GM18511 (cell line): ENCODE measurements around the gene CLDN20.

Experiments used
- ATAC-seq: cut with Tn5 transposase; IDR thresholded peaks from one replicate; pipeline ENCODE4 v1.9.1; 2021; ENCODE audit warnings: mild to moderate bottlenecking, moderate library complexity; ENCODE audit not compliant: unreplicated experiment

Gene CLDN20

DNA sequence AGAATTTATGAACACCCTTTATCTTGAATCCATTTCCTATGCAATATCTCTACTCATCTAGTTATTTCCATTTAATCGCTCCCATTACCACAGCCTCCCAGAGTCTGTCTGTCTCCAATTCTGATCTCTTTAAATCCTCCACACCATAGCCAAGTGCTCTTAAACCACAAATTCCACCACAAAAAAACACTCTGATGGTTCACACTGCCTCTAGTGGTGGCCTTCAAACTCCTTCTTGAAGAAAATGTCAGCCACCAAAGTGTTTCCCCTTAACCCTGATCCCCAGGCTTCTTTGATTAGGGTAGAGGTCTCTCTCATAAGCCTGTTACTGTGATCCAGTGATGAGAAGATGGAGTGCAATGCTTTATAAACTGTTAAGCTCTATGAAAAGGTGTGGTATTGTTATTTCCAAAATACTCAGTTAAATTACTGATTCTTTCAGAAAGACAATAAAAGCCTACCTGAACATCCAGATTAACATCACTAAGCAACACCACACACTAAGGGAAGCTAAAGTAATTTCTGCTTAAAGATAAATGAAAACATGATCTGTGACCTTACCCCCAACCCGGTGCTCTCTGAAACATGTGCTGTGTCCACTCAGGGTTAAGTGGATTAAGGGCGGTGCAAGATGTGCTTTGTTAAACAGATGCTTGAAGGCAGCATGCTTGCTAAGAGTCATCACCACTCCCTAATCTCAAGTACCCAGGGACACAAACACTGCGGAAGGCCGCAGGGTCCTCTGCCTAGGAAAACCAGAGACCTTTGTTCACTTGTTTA lies 4.5 kb downstream of the CLDN20 start:
- ATAC-seq: peak; percentile 58

DNA sequence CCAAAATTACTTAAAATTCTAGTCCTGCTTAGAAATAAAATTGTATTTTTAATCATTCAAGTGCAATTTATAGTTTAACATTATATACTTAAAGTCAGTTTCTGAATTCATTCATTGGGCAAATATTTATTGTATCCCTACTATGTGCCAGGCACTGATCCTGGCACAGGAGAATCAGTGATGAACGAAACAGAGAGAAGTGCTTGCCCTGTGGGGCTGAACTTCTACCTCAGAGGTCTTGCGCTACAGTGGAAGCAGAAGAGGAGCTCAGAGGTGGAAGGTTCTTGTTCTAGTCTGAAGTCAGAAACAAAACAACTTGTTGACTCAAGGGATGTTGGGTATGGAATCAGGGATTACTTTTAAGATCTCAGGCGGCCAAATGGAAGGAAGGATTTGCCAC lies 6.0 kb downstream of the CLDN20 start:
- no peak for ATAC-seq

DNA sequence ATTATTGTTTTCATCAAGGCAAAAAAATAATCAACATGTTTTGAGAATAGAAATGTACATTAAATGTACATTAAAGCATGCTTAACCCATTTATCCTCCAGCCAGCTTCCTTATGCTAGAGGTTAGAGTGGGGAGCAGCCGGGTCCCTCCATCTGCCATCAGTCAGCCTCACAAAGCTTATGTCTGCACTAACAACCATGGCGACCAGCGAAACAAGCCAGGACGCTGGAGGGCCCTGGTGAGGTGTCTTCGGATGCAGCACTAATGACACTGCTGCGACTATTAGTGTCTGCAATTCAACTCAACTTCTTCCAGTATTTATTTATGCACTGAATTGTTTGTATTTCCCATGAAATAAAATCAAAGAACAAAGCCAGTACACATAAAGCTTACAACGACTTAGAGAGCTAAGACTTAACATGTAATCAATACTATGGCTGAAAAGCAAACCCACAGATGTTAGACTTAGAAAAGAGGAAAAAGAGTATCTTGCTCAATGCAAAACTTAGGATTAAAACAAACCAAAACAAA lies 6.8 kb downstream of the CLDN20 start:
- ATAC-seq: no peak

DNA sequence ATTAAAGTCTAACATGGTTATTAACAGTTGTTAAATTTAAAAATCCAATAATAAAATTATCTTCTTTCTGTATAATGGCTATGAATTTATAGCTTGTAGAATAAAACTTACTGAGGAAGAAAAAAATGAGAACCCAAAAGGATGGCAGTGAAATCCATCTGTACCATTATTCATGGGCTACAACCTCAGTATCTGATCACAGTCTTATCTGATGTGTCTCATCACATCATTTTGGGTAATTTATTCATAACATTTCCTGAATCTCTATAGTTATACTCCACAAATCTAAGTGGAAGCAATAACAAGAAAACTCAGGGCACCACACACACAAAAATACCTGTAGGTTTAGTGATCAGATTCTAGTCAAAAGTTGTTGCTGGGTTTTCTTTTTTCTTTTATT lies 7.3 kb downstream of the CLDN20 start:
- ATAC-seq: no peak

GRCh38 chr6:155272353-155273232 lies 8.8 kb downstream of the CLDN20 start:
- no peak for ATAC-seq

DNA sequence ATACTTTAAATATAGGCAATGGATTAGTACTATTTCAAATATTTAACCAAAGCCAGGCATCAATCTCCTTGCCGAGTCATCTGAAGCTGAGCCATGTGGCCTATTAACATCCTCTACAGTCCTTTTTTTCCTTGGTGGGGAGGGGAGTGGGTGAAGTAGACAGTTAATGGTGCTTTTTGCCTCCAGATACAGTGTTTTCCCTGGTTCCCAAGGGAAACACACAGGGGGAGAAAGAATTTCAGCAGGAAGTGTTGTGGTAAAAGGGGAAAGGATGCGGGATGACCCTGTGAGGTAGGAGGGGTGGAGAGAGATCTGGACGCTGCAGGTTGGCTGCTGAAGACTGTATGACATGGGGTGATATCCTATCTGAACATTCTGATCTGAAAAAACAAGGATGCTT lies 9.6 kb downstream of the CLDN20 start:
- no peak for ATAC-seq

DNA sequence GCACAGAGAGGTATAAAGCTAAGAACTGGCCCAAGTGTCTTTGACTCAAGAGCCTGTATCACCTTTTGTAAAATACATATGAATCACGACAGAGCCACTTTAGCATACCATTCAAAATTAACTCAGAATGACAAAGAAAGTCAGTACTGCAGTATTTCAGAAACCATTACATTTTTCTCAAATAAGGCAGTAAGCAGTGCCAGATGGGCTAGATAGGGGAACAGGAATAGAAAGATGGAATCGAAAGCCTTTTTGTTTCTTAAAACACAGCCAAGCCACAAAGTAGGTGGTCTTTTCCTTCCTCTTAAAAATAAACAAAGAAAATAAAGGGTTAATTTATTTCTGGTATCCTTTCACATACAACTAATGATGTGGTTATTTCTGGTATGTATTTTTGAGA lies 10.3 kb downstream of the CLDN20 start:
- ATAC-seq: no peak

DNA sequence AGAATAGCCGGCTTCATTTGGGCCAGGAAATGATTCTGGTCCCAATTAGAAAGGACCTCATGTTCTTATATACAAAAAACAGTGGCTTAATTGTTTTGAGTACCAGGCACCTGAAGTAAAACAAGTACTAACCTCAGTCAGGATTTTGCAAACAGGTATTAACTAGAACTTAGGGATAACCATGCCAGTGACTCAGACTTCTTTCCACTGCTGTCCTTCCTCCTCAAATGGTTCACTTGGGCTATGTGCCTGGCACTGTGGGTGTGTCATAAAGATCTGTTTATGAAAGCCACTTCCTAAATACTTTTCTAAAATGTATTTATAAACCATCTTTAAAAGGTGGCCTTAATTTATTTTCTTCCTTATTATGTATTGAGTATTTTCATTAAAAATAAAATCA lies 10.7 kb downstream of the CLDN20 start:
- ATAC-seq: no peak

GRCh38 chr6:155275808-155276480 lies 12.1 kb downstream of the CLDN20 start:
- ATAC-seq: no peak

GRCh38 chr6:155276638-155277037 lies 12.8 kb downstream of the CLDN20 start:
- ATAC-seq: no peak

- no peak for ATAC-seq
Measured at GRCh38 chr6:155278319-155279049, 14.7 kb downstream of the CLDN20 start.

- no peak for ATAC-seq
Measured at GRCh38 chr6:155284775-155285174, 21.0 kb downstream of the CLDN20 start.

DNA sequence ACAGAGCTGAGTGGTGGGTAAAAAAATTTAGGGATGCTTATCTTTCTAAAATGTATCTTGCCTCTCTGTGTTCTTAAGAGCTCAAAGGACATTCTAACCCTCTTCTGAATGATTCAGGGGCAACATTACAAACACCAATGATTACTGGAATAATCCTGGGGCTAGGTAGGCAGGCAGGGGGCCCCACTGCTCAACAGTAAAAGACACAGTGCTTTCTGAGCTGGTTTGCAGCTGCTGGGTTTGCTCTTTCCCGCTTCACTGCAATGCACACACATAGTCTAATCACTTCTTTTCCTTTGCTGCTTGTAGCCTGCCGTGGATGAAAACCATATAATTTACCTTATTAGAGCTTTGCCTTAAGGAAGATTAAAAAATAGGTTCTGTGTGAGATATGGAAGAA lies 23.9 kb downstream of the CLDN20 start:
- no peak for ATAC-seq

DNA sequence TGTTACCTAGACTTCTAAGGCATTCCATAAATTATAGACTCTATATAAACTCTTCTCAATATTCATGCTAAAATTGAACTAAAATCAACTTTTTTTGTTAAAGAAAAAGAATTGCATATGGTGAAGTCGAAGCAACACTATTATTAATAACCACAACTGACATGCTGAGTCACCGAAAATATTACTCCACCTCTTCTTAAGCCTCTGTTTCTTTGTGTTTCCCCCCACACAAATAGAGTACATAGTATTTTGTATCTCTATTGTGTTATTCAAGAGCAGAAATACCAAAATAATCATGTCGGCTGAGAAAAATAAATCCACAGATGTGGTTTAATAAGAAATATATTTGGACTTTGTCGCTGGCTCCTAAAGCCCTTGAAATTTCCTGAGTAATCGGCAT lies 26.7 kb downstream of the CLDN20 start:
- ATAC-seq: no peak

GRCh38 chr6:155291291-155291690 lies 27.5 kb downstream of the CLDN20 start:
- no peak for ATAC-seq

- no peak for ATAC-seq
Measured at GRCh38 chr6:155292711-155293110, 28.9 kb downstream of the CLDN20 start.

DNA sequence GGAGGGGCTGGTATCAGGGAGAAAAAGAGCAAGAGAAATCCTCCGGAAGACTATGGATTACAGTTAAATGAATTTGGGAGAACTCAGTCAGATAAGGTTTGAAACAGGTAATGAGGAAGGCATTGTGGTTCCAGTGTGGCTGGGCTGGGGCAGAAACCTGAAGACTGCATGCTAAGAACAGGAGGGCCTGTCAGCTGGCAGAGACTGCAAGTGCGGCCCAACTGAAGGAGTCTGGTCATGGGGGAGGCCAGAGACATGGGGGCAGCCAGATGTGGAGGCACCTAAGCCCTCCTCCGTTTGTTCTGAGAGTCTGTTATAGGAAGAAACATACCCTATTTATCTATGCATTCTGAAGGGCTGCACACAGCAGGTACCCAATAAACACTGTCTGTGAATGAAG lies 33.9 kb downstream of the CLDN20 start:
- ATAC-seq: no peak

DNA sequence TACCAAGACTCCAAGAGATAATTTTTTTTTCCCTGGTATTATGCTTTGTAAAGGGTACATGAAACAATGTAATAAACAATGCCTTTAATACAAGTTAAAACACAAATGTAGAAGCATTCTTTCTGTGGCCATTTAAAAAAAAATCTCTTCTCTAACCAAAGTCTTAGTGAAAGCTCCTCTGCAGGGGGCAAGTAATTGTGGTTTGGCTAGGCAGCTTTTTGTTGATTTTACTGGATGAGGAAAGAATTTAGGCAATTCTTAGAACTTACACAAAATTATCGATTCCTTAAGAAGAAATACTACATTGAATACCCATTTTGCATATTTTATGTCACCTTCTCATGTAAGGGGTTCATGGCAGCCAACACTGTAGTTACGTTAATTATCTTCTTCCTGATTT lies 38.1 kb downstream of the CLDN20 start:
- ATAC-seq: no peak

DNA sequence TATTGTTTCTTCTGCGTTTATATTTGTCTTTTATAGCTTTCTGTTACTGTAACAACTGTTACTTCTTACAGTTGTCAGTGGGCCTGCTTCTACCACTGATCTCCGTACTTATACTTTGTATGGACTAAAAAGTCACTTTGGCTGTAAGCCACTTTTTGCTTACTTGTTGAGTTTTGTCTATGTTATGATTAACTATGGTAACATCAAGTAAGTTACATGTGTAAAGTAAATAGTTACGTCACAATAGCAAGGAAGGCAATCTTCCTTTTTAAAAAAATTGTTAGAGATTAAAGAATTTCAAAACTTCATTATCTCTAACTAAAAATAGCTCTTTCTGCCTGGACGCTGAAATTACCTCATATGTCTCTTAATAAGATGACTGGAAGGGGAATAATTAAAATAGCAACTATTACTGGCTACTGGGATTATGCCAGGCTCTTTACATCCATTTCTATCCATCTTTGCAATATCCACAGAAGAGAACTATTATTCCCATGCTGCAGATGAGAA lies 39.6 kb downstream of the CLDN20 start:
- ATAC-seq: no peak

- ATAC-seq: no peak
Measured at GRCh38 chr6:155306958-155307357, 43.1 kb downstream of the CLDN20 start.
